Measurements from ENCODE around the gene GLUL. TPM values are rescaled to one million over a fixed set of nuclear protein-coding genes. Genes with fewer than 3 reads are reported as not detected.

GLUL gene
- total and polyA plus RNA-seq, 4 donors, result 306 to 1,177 (median 723) TPM

DNA sequence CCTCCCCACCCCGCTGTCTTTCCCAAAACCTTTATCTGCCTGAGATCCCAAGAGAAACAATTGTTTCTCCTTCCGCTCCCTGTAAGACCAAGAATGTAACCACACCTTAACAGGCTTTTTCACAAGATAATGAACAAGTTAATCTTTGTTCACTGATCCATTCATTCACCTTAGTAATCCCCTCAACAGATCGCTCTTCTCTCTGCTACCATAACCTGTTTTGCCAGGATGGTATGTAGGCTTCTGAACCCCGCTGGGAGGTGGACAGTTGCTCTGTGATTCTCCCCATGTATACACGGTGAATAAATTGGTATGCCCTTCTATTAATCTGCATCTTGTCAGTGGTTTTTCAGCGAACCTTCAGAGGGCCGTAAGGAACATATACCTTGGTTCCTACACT lies 39.7 kb upstream of the GLUL start:
- Histone ChIP-seq H3K27me3 (ENCODE audit: control insufficient read depth in 4 of 4, insufficient read depth in 4 of 4, low read length in 3 of 4) (no peaks in the 10 kb centered on the region), H3K9ac (ENCODE audit: low read depth in 1 of 2, low read length in 2 of 2) (no peak overlapping the region), H3K9me3 (ENCODE audit: control insufficient read depth in 4 of 4, low read length in 3 of 4) (no peaks in the 10 kb centered on the region), H3K4me3 (ENCODE audit: low read depth in 1 of 3, low read length in 3 of 3) (no peak overlapping the region), H3K27ac (ENCODE audit: low read depth in 1 of 2, low read length in 2 of 2) (no peak overlapping the region), H3K4me1 (ENCODE audit: control insufficient read depth in 4 of 4, insufficient read depth in 4 of 4, low read length in 3 of 4) (no peaks in the 10 kb centered on the region), H3K36me3 (ENCODE audit: control insufficient read depth in 4 of 4, insufficient read depth in 3 of 4, low read depth in 1 of 4, low read length in 3 of 4) (no peaks in the 10 kb centered on the region)
- 94% methylated on average over 7 of the region's 7 CpGs for WGBS
- DNase-seq (ENCODE audit: low spot score), result no peak
- no peak for TF ChIP-seq RAD21 (IDR thresholded peaks at IDR 0.05)
- no peak for TF ChIP-seq JUND (IDR thresholded peaks at IDR 0.05)
- no peak for TF ChIP-seq FOXA2 (IDR thresholded peaks at IDR 0.05)
- TF ChIP-seq GABPA (IDR thresholded peaks at IDR 0.05 in 1 of 2, conservative IDR thresholded peaks at IDR 0.05 in 1 of 2), result no peak
- TF ChIP-seq, protein P1, sequence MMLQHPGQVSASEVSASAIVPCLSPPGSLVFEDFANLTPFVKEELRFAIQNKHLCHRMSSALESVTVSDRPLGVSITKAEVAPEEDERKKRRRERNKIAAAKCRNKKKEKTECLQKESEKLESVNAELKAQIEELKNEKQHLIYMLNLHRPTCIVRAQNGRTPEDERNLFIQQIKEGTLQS (IDR thresholded peaks at IDR 0.05), result no peak
- no peak for TF ChIP-seq REST (IDR thresholded peaks at IDR 0.05)
- no peak for TF ChIP-seq CTCF (IDR thresholded peaks at IDR 0.05; ENCODE audit: low read depth, low read length, missing input control)
- TF ChIP-seq, protein P2, sequence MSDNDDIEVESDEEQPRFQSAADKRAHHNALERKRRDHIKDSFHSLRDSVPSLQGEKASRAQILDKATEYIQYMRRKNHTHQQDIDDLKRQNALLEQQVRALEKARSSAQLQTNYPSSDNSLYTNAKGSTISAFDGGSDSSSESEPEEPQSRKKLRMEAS (IDR thresholded peaks at IDR 0.05), result no peak
- TF ChIP-seq EGR1 (IDR thresholded peaks at IDR 0.05; ENCODE audit: low read depth in 2 of 2), result no peak
- TF ChIP-seq RXRA (IDR thresholded peaks at IDR 0.05), result no peak
- TF ChIP-seq HNF4A (conservative IDR thresholded peaks at IDR 0.05), result no peak

DNA sequence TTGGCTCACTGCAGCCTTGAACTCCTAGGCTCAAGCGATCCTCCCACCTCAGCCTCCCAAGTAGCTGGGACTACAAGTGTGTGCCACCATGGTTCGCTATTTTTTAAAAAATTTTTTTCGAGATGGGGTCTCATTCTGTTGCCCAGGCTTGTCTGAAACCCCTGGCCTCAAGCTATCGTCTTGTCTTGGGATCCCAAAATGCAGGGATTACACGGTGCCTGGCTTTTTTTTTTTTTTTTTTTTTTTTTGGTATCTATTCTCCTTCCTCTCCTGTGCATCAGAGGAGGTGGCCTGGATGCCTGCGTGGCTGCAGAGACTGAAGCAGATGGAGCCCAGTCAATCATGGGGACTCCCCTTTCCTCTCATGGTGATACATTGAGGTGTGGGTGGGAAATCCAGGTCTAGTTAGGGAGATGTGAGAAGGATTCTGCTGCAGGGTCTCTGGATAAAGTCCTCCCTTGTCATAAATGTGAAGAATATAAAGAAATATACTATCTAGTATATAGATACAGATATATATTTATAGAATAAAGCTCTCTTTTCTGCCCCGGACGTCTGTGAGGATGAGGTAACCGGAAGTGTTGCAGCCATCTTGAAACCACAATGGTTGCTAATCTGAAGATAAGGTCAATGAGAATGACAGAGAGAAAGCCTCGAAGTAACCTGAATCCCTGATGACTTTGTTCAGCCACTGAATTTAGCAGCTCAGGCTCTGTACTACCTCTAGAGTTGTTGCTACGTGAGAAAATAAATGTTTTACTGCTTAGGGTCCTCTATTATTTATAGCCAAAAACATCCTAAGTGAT lies 38.9 kb upstream of the GLUL start:
- no peaks in the 10 kb centered on the region for H3K4me1 ChIP-seq (ENCODE audit: control insufficient read depth in 4 of 4, insufficient read depth in 4 of 4, low read length in 3 of 4)
- WGBS, result 76% methylated on average over 11 of the region's 11 CpGs
- no peak overlapping the region for H3K9ac ChIP-seq (ENCODE audit: low read depth in 1 of 2, low read length in 2 of 2)
- no peak overlapping the region for H3K4me3 ChIP-seq (ENCODE audit: low read depth in 1 of 3, low read length in 3 of 3)
- H3K27me3 ChIP-seq (ENCODE audit: control insufficient read depth in 4 of 4, insufficient read depth in 4 of 4, low read length in 3 of 4), result no peaks in the 10 kb centered on the region
- no peaks in the 10 kb centered on the region for H3K36me3 ChIP-seq (ENCODE audit: control insufficient read depth in 4 of 4, insufficient read depth in 3 of 4, low read depth in 1 of 4, low read length in 3 of 4)
- no peak for TF ChIP-seq GABPA (IDR thresholded peaks at IDR 0.05 in 1 of 2, conservative IDR thresholded peaks at IDR 0.05 in 1 of 2)
- no peak for TF ChIP-seq HNF4G (IDR thresholded peaks at IDR 0.05)
- TF ChIP-seq JUND (IDR thresholded peaks at IDR 0.05), result no peak
- TF ChIP-seq RAD21 (IDR thresholded peaks at IDR 0.05), result no peak
- TF ChIP-seq, protein P1 (IDR thresholded peaks at IDR 0.05), result no peak
- no peak overlapping the region for H3K27ac ChIP-seq (ENCODE audit: low read depth in 1 of 2, low read length in 2 of 2)
- no peaks in the 10 kb centered on the region for H3K9me3 ChIP-seq (ENCODE audit: control insufficient read depth in 4 of 4, low read length in 3 of 4)
- DNase-seq (ENCODE audit: low spot score), result no peak

Data from liver (tissue), 9 donors.